Middle frontal gyrus (tissue), 1 donor: ENCODE measurements around the gene GNG7.
"Not testable (repeated sequence)": the region's sequence is repeated elsewhere in the genome, so short reads cannot be mapped to it uniquely, and the experiment has no call there.

Experiments
- DNase-seq: peaks from one replicate; pipeline ENCODE4 v3.0.0-alpha.2; 2015; ENCODE audit warnings: low spot score; ENCODE audit errors: extremely low spot score

GNG7 gene

GRCh38 chr19:2646866-2647535, 55.5 kb downstream of the GNG7 start:
- DNase-seq = no peak

DNA sequence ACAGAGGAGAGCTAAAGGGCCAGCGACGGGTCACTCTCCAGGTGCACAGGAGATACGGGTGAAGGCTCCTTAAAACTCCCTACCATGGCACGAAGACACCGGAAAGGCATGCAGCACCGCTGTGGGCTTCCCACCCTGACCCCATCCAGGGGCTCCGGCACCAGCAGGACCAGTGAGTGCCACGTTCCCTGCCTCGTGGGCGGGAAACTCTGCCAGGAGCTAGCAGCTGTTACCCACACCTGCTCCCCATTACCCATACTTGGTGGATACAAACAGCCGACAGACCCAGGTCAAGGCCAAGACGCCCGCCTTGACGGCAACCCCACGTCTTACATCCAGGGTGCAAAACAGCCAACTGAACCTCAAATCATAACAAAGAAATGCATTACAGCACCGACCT, 56.7 kb downstream of the GNG7 start:
- no peak for DNase-seq

- not testable (repeated sequence) for DNase-seq
Observed at GRCh38 chr19:2643123-2643737, 59.3 kb downstream of the GNG7 start.

DNA sequence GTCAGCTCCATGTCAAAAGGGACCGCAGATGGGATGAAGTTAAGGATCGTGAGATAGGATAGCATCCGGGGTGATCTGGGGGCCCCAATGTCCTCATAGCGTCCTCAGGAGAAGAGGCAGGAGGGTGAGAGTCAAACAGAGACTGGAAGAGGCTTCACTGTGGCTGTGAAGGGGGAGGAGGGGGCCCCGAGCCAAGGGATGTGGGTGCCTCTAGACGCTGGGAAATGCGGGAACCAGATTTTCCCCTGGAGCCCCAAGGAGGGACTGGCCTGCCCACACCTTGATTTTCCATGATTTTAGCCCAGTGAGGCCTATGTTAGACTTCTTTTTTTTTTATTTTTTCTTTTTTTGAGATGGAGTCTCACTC, 61.2 kb downstream of the GNG7 start:
- no peak for DNase-seq

- no peak for DNase-seq
Observed at GRCh38 chr19:2640563-2641331, 61.7 kb downstream of the GNG7 start.

- no peak for DNase-seq
Observed at GRCh38 chr19:2639999-2640398, 62.5 kb downstream of the GNG7 start.

- DNase-seq = no peak
Observed at GRCh38 chr19:2638417-2638940, 64.0 kb downstream of the GNG7 start.

DNA sequence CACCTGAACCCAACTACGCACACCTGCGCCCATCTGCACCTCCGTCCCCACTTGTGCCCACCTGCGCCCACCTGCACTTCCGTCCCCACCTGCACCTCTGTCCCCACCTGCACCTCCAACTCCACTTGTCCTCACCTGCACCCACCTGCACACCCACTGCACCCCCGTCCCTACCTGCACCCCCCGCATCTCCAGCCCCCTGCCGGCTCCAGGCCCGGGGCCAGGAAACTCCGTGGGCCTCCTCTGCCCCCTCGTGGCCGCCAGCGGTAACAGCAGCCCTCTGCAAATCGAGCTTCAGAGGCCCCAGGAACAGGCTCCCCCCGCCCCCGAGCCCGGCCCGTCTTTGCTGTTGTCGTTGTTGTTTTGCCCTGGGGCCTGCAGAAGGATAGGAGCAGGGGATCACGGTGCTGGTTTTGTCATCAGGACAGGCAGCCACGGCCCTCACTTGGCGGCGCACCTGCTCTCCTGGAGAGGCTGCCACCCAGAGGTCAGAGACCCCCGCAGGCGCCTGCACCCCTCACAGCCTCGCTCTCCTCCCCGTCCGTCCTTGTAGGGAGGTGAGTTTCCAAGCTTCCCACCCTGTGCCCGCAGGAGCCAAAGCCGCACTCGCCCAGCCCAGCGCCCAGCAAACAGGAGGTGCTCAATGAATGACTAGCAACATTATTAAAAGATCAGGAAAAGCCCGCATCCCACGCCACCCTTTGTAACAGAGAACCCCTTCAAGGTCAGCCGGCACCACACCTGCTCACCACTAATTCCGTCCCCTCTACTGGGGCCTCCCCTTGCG, 65.4 kb downstream of the GNG7 start:
- DNase-seq = no peak

DNA sequence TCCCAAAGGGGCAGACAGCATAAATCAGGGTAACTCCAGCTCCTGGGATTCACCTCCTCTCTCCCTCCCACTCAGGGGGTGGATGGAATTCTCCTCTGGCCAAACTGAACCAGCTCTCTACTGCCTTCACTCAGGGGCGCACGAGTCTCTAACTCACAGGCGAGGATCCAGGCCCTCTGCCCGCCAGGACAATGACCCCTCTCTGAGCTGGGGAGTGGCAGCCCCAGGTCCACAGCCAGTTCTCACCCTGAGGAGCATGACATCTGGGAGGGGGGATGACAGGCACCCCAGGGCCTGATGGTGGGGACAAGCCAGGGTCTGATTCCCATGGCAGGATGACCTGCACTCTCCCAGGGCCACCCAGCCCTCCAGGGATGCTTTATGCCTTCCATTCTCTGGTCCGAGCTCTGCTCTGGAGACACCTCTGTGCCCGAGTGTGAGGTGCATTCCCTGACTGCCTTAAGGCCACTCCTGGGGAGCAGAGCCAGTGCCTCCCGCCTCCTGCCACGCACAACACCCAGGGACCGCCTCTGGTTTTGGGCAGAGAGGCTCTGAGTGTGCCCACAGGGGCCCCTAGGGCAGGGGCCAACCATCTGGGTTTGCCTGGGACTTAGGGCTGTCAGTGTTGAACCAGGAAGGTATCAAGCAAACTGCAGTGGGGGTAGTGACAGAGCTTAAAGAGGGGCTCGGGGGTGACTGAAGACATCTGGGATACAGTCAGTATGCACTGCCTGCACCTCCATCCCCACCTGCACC, 66.2 kb downstream of the GNG7 start:
- DNase-seq = no peak

DNA sequence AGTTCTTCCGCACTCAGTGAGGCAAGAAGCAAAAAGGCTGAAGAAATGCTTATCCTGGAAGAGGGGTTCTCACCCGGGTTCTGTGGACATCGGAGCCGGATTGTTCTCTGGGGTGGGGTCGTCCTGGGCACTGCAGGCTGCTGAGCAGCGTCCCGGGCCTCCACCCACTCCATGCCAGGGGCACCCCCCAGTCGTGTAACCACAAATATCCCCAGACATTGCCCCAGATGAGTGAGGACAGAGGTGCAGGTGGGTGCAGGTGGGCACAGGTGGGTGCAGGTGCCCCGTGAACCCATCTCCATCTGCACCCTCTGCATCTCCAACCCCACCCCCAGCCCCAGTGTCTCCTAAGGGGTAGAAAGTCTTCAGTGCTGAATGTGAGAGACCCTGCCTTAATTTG, 67.5 kb downstream of the GNG7 start:
- no peak for DNase-seq

DNA sequence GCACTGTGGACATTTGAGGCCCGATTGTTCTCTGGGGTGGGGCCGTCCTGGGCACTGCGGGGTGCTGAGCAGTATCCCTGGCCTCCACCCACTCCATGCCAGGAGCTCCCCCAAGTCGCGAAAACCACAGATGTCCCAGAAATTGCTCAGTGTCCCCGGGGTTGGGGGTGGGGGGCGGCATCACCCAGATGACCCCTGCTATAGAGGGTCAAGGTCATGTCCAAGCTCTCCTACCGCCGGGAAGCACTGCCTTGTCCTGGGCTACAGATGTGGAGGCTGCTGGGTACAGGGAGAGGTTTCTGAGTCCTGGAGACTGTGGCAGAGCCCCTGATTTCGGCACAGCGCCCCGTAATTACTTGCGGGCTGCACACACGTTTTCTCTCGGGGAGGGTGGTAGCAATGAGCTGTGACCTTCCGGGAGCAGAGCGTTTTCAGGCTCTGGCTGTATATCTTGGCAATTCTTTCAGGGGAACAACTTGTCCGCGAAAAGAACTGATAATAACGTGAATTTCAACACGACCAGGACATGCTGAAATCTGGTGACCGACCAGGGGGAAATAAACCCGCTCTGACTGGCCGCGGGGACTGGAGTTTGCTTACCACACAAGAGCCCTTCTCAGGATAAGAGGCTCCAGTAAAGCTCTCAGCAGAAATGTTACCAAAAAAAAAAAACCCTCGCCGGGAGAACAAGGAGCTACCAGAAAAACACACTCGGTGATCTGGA, 68.1 kb downstream of the GNG7 start:
- no peak for DNase-seq

- no peak for DNase-seq
Observed at GRCh38 chr19:2633693-2634075, 68.8 kb downstream of the GNG7 start.

GRCh38 chr19:2631213-2631821, 71.2 kb downstream of the GNG7 start:
- no peak for DNase-seq

- DNase-seq = no peak
Observed at GRCh38 chr19:2630352-2631001, 72.0 kb downstream of the GNG7 start.

- no peak for DNase-seq
Observed at GRCh38 chr19:2629491-2630351, 72.8 kb downstream of the GNG7 start.

- DNase-seq = no peak
Observed at GRCh38 chr19:2628597-2628996, 73.9 kb downstream of the GNG7 start.

GRCh38 chr19:2627855-2628254, 74.6 kb downstream of the GNG7 start:
- no peak for DNase-seq

GRCh38 chr19:2627319-2627829, 75.1 kb downstream of the GNG7 start:
- no peak for DNase-seq
